OCI-LY7 (cell line): Measurements from ENCODE around the gene PAFAH1B1. TPM values are rescaled to one million over a fixed set of nuclear protein-coding genes. Genes with fewer than 3 reads are reported as not detected.

ENCODE experiments used
- BruUV-seq: library from RNA; stranded (reverse); fragments of 400-500 nt; replicated peaks from 2 replicates; lab custom pipeline; 2021; lab: Mats Ljungman, UMichigan
- CTCF ChIA-PET: fragments of 300-600 bp; sonication (Branson Sonifier 250); formaldehyde crosslinking; loops from one replicate; lab custom pipeline; 2022; ENCODE audit warnings: antibody characterized with exemption; ENCODE audit not compliant: unreplicated experiment; lab: Charles Lee
- POLR2A ChIA-PET: fragments of 300-600 bp; sonication (Branson Sonifier 250); formaldehyde crosslinking; loops from one replicate; lab custom pipeline; 2022; ENCODE audit warnings: antibody characterized with exemption; lab: Charles Lee
- DNase-seq: peaks from one replicate; pipeline ENCODE4 v3.0.0-alpha.2; 2015; ENCODE audit warnings: low spot score
- H2AFZ ChIP-seq: fragments of 200-600 bp; sonication (generic), shearing (Covaris generic); 2 replicates; pipeline ENCODE4 v1.6.1; 2014; ENCODE audit warnings: mild to moderate bottlenecking, antibody characterized with exemption, low read length, moderate library complexity
- H3K27ac ChIP-seq: fragments of 200-600 bp; sonication (generic); 2 replicates; pipeline ENCODE4 v1.5.1; 2014; ENCODE audit warnings: mixed run types, low read depth, mild to moderate bottlenecking, moderate library complexity, low read length, inconsistent platforms; ENCODE audit not compliant: poor library complexity, severe bottlenecking
- H3K36me3 ChIP-seq: fragments of 200-600 bp; sonication (generic); 2 replicates; pipeline ENCODE4 v1.6.1; 2014; ENCODE audit warnings: mild to moderate bottlenecking, antibody characterized with exemption, low read length, moderate library complexity, mixed read lengths; ENCODE audit not compliant: insufficient read depth
- H3K4me1 ChIP-seq: fragments of 200-600 bp; sonication (generic); 2 replicates; pipeline ENCODE4 v1.5.1; 2014; ENCODE audit warnings: mild to moderate bottlenecking, low read length; ENCODE audit not compliant: insufficient read depth, poor library complexity, severe bottlenecking
- H3K4me2 ChIP-seq: fragments of 200-600 bp; sonication (generic); 2 replicates; pipeline ENCODE4 v1.6.1; 2014; ENCODE audit warnings: mild to moderate bottlenecking, low read length
- H3K4me3 ChIP-seq: fragments of 200-600 bp; sonication (generic); 2 replicates; pipeline ENCODE4 v1.5.1; 2014; ENCODE audit warnings: mild to moderate bottlenecking, low read depth, low read length; ENCODE audit not compliant: poor library complexity, severe bottlenecking
- H3K79me2 ChIP-seq: fragments of 200-600 bp; sonication (generic); 2 replicates; pipeline ENCODE4 v1.6.1; 2016; ENCODE audit warnings: low read depth, mild to moderate bottlenecking, low read length, moderate library complexity, mixed read lengths; ENCODE audit not compliant: insufficient read depth
- H3K9me2 ChIP-seq: fragments of 200-600 bp; sonication (generic); 2 replicates; pipeline ENCODE4 v1.6.1; 2016; ENCODE audit warnings: mild to moderate bottlenecking, low read length, mixed read lengths; ENCODE audit not compliant: insufficient read depth
- H3K9me3 ChIP-seq: fragments of 200-600 bp; sonication (generic); 2 replicates; pipeline ENCODE4 v1.6.1; 2014; ENCODE audit warnings: mild to moderate bottlenecking, mixed run types, low read length, mixed read lengths
- H4K20me1 ChIP-seq: fragments of 200-600 bp; sonication (generic); 2 replicates; pipeline ENCODE4 v1.6.1; 2014; ENCODE audit warnings: mild to moderate bottlenecking, antibody characterized with exemption, low read length, moderate library complexity, mixed read lengths; ENCODE audit not compliant: insufficient read depth
- EZH2phosphoT487 ChIP-seq: fragments of 200-600 bp; sonication (generic); IDR thresholded peaks from 2 replicates; pipeline ENCODE4 v1.6.1; 2018; ENCODE audit warnings: low read depth, borderline replicate concordance, mild to moderate bottlenecking, mixed run types, antibody characterized with exemption, low read length, moderate library complexity, mixed read lengths
- intact Hi-C: fragments of 100-400 bp; cut with micrococcal nuclease; formaldehyde crosslinking; loops from one replicate; pipeline ENCODE4 v1.10.0; 2022; ENCODE audit not compliant: unreplicated experiment
- total RNA-seq, 2 experiments: library from RNA; depleted of rRNA in 1 of 2; stranded (reverse); fragments of >200 nt in 1 of 2; shearing (Covaris generic) in 1 of 2; gene quantifications; 2 replicates each; pipeline ENCODE4 v1.2.3, GENCODE V29; 2014 to 2022
- TF ChIP-seq, protein P1 (sequence below): fragments of 200-600 bp; sonication (generic); conservative IDR thresholded peaks from 2 replicates; pipeline ENCODE4 v1.5.1; 2014; ENCODE audit warnings: mild to moderate bottlenecking, antibody characterized with exemption, low read length, moderate library complexity, mixed read lengths

Gene PAFAH1B1
- total RNA-seq, 2 experiments from 2014 or later = 51.1 to 127 TPM

GRCh38 chr17:2700491-2701141, 107.2 kb downstream of the PAFAH1B1 start:
- BruUV-seq = no TSS peak
- ChIA-PET CTCF (interaction anchor here (0.6 kb wide), 1 partner anchor 1029 kb away, joined by 3 read pairs; no protein-coding TSS in a partner anchor), POLR2A (no interaction called here)
- DNase-seq = no peak
- Histone ChIP-seq H2AFZ (no peak overlapping the region), H3K36me3 (peaks cover 95% of the 10 kb centered on the region), H3K9me3 (no peaks in the 10 kb centered on the region), H3K4me3 (no peak overlapping the region), H3K9me2 (no peaks in the 10 kb centered on the region), H3K4me2 (no peak overlapping the region), H3K27ac (no peak overlapping the region), H3K79me2 (peaks cover 9% of the 10 kb centered on the region; the same call in 1 of the 2 replicates), H3K4me1 (no peaks in the 10 kb centered on the region), H4K20me1 (no peaks in the 10 kb centered on the region)
- no peak for TF ChIP-seq EZH2phosphoT487
- TF ChIP-seq, protein P1, sequence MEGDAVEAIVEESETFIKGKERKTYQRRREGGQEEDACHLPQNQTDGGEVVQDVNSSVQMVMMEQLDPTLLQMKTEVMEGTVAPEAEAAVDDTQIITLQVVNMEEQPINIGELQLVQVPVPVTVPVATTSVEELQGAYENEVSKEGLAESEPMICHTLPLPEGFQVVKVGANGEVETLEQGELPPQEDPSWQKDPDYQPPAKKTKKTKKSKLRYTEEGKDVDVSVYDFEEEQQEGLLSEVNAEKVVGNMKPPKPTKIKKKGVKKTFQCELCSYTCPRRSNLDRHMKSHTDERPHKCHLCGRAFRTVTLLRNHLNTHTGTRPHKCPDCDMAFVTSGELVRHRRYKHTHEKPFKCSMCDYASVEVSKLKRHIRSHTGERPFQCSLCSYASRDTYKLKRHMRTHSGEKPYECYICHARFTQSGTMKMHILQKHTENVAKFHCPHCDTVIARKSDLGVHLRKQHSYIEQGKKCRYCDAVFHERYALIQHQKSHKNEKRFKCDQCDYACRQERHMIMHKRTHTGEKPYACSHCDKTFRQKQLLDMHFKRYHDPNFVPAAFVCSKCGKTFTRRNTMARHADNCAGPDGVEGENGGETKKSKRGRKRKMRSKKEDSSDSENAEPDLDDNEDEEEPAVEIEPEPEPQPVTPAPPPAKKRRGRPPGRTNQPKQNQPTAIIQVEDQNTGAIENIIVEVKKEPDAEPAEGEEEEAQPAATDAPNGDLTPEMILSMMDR = no peak
- intact Hi-C loops = no loop called here

- H3K36me3 ChIP-seq = peaks cover 95% of the 10 kb centered on the region
- TSS peak; percentile 55 for BruUV-seq
- intact Hi-C loops = no loop called here
- TF ChIP-seq EZH2phosphoT487 = no peak
- TF ChIP-seq, protein P1 = no peak
- H3K4me2 ChIP-seq = no peak overlapping the region
- no peak overlapping the region for H2AFZ ChIP-seq
- H3K9me3 ChIP-seq = no peaks in the 10 kb centered on the region
- ChIA-PET POLR2A (no interaction called here), CTCF (no interaction called here)
- no peaks in the 10 kb centered on the region for H3K9me2 ChIP-seq
- H3K4me3 ChIP-seq = no peak overlapping the region
- H3K79me2 ChIP-seq = peaks cover 16% of the 10 kb centered on the region
- no peak overlapping the region for H3K27ac ChIP-seq
- DNase-seq = no peak
- H3K4me1 ChIP-seq = no peaks in the 10 kb centered on the region
- peaks cover 3% of the 10 kb centered on the region; the same call in 1 of the 2 replicates for H4K20me1 ChIP-seq
These were observed 107.9 kb downstream of the PAFAH1B1 start for GRCh38 chr17:2701161-2701995.
